Keratinocyte (primary cell): ENCODE data around the gene ITPR2. TPM values are rescaled to one million over a fixed set of nuclear protein-coding genes. Genes with fewer than 3 reads are reported as not detected.

Source experiments
- DNase-seq: peaks from one replicate; pipeline ENCODE4 v3.0.0-alpha.2; 2011; ENCODE audit warnings: low read depth, missing footprints, low spot score
- FAIRE-seq: peaks from 2 replicates; lab custom pipeline; 2011; peaks lifted over from hg19 to GRCh38; lab: Jason Lieb, UNC
- H2AFZ ChIP-seq: 2 replicates; pipeline ENCODE4 v1.6.0; 2012; ENCODE audit warnings: low read length, control low read depth, inconsistent platforms; ENCODE audit not compliant: control insufficient read depth
- H3K27ac ChIP-seq: 2 replicates; pipeline ENCODE4 v1.5.1; 2011; ENCODE audit warnings: low read length; ENCODE audit not compliant: control insufficient read depth, insufficient read depth
- H3K27me3 ChIP-seq: 3 replicates; pipeline ENCODE4 v1.6.0; 2011; ENCODE audit warnings: low read length; ENCODE audit not compliant: control insufficient read depth, insufficient read depth; ENCODE audit errors: extremely low read depth
- H3K36me3 ChIP-seq, 2 experiments: 2 replicates in 1 of 2; 3 replicates in 1 of 2; pipeline ENCODE4 v1.5.1; 2011; ENCODE audit warnings: low read length in 2 of 2, mild to moderate bottlenecking in 1 of 2; ENCODE audit not compliant: control insufficient read depth in 2 of 2, insufficient read depth in 2 of 2; ENCODE audit errors: extremely low read depth in 1 of 2
- H3K4me1 ChIP-seq: 3 replicates; pipeline ENCODE4 v1.5.1; 2011; ENCODE audit warnings: low read length; ENCODE audit not compliant: control insufficient read depth, insufficient read depth; ENCODE audit errors: extremely low read depth
- H3K4me2 ChIP-seq: 3 replicates; pipeline ENCODE4 v1.6.0; 2011; ENCODE audit warnings: low read depth, low read length; ENCODE audit not compliant: control insufficient read depth, insufficient read depth; ENCODE audit errors: extremely low read depth
- H3K4me3 ChIP-seq, 3 experiments: fragments of 200-600 bp in 1 of 3; sonication (generic) in 1 of 3; 2 replicates in 2 of 3; 3 replicates in 1 of 3; pipeline ENCODE4 v1.5.1; 2011 to 2016; ENCODE audit warnings: low read length in 3 of 3, mild to moderate bottlenecking in 3 of 3, control low read depth in 2 of 3, inconsistent platforms in 1 of 3, low read depth in 1 of 3, mixed read lengths in 1 of 3, mixed run types in 1 of 3, moderate library complexity in 1 of 3; ENCODE audit not compliant: control insufficient read depth in 2 of 3, insufficient read depth in 2 of 3; ENCODE audit errors: extremely low read depth in 1 of 3
- H3K79me2 ChIP-seq: 2 replicates; pipeline ENCODE4 v1.6.0; 2012; ENCODE audit warnings: low read length; ENCODE audit not compliant: control insufficient read depth, insufficient read depth
- H3K9ac ChIP-seq: 3 replicates; pipeline ENCODE4 v1.6.0; 2011; ENCODE audit warnings: low read length; ENCODE audit not compliant: control insufficient read depth, insufficient read depth; ENCODE audit errors: extremely low read depth
- H3K9me1 ChIP-seq: 3 replicates; pipeline ENCODE4 v1.6.0; 2011; ENCODE audit warnings: low read length; ENCODE audit not compliant: control insufficient read depth, insufficient read depth; ENCODE audit errors: extremely low read depth
- H3K9me3 ChIP-seq: 2 replicates; pipeline ENCODE4 v1.5.1; 2012; ENCODE audit warnings: low read depth, low read length; ENCODE audit not compliant: control insufficient read depth
- H4K20me1 ChIP-seq: 3 replicates; pipeline ENCODE4 v1.6.0; 2011; ENCODE audit warnings: low read length; ENCODE audit not compliant: control insufficient read depth, insufficient read depth; ENCODE audit errors: extremely low read depth
- CTCF ChIP-seq, 3 experiments: IDR thresholded peaks in 1 of 3; conservative IDR thresholded peaks in 1 of 3; optimal IDR thresholded peaks in 1 of 3; 2 replicates in 2 of 3; 3 replicates in 1 of 3; pipeline versions ENCODE3 to v1.5.1; 2011; ENCODE audit warnings: low read length in 3 of 3, mild to moderate bottlenecking in 3 of 3, moderate library complexity in 2 of 3, control low read depth in 1 of 3, inconsistent platforms in 1 of 3; ENCODE audit not compliant: insufficient read depth in 2 of 3; ENCODE audit errors: extremely low read depth in 1 of 3
- EZH2 ChIP-seq: IDR thresholded peaks from one replicate; pipeline ENCODE4 v1.6.1; 2012; ENCODE audit warnings: inconsistent platforms, mild to moderate bottlenecking, low read length, moderate library complexity
- dilution Hi-C: fragments of 300-500 bp; cut with MboI; formaldehyde crosslinking; loops from one replicate; pipeline ENCODE4 v1.7.0; 2020; ENCODE audit warnings: low sequenced_read_pairs; ENCODE audit not compliant: extremely low pct_ligation_motif_present
- polyA plus RNA-seq, 5 experiments: library from polyadenylated mRNA; depleted of rRNA in 3 of 5; stranded (reverse) in 3 of 5; stranded (forward) in 1 of 5; unstranded in 1 of 5; fragments of >200 nt; gene quantifications; 1 replicate in 1 of 5; 2 replicates in 3 of 5; 3 replicates in 1 of 5; pipeline versions ENCODE4 v1.2.1 to v1.2.3, GENCODE V29; 2011 to 2012; ENCODE audit warnings: missing spikeins in 2 of 5, low read depth in 1 of 5, low replicate concordance in 1 of 5

Gene ITPR2
- polyA plus RNA-seq, 1 donor (not counting 4 experiments of a cell fraction or from before 2014, with no cell fraction given) = 7.6 TPM

GRCh38 chr12:26555139-26555538 lies 277.9 kb downstream of the ITPR2 start:
- Histone ChIP-seq H3K9me3 (no peaks in the 10 kb centered on the region), H3K79me2 (no peaks in the 10 kb centered on the region), H3K36me3 (peaks cover 0 to 3% of the 10 kb centered on the region in 2 experiments), H3K27me3 (no peaks in the 10 kb centered on the region), H3K27ac (no peak overlapping the region), H3K4me3 (no peak overlapping the region), H3K4me2 (no peak overlapping the region), H3K9me1 (peaks cover 2% of the 10 kb centered on the region), H2AFZ (no peak overlapping the region), H3K4me1 (no peaks in the 10 kb centered on the region), H4K20me1 (no peaks in the 10 kb centered on the region), H3K9ac (no peak overlapping the region)
- TF ChIP-seq EZH2 = no peak
- no peak for TF ChIP-seq CTCF (optimal IDR thresholded peaks at IDR 0.05 in 1 of 3, IDR thresholded peaks at IDR 0.05 in 1 of 3, conservative IDR thresholded peaks at IDR 0.05 in 1 of 3; ENCODE audit: extremely low read depth in 1 of 3, insufficient read depth in 2 of 3, low read length in 3 of 3)
- no peak for DNase-seq
- dilution Hi-C loops = no loop called here
- FAIRE-seq = no peak

- no peaks in the 10 kb centered on the region for H3K79me2 ChIP-seq
These were observed 278.7 kb downstream of the ITPR2 start for GRCh38 chr12:26554332-26554731.

More at GRCh38 chr12:26554332-26554731, 278.7 kb downstream of the ITPR2 start:
- Histone ChIP-seq H3K27me3 (no peaks in the 10 kb centered on the region), H3K9ac (no peak overlapping the region), H3K4me1 (no peaks in the 10 kb centered on the region), H3K27ac (no peak overlapping the region), H3K9me3 (no peaks in the 10 kb centered on the region), H3K4me2 (no peak overlapping the region), H3K9me1 (peaks cover 2% of the 10 kb centered on the region), H2AFZ (no peak overlapping the region), H3K4me3 (no peak overlapping the region), H4K20me1 (no peaks in the 10 kb centered on the region), H3K36me3 (peaks cover 0 to 3% of the 10 kb centered on the region in 2 experiments)
- no peak for FAIRE-seq
- DNase-seq = no peak
- TF ChIP-seq EZH2 (no peak), CTCF (optimal IDR thresholded peaks at IDR 0.05 in 1 of 3, IDR thresholded peaks at IDR 0.05 in 1 of 3, conservative IDR thresholded peaks at IDR 0.05 in 1 of 3; ENCODE audit: extremely low read depth in 1 of 3, insufficient read depth in 2 of 3, low read length in 3 of 3) (no peak)
- dilution Hi-C loops = no loop called here
